SU-DHL-6 (cell line): Measurements from ENCODE around the gene GARIN1A.

ENCODE experiments used
- EZH2phosphoT487 ChIP-seq: fragments of 200-600 bp; sonication (generic), shearing (Covaris generic); conservative IDR thresholded peaks from 2 replicates; pipeline ENCODE4 v1.6.1; 2018; ENCODE audit warnings: mild to moderate bottlenecking, antibody characterized with exemption, low read length, moderate library complexity, mixed read lengths
- TF ChIP-seq, protein P1 (sequence below): fragments of 200-600 bp; sonication (generic); IDR thresholded peaks from one replicate; pipeline ENCODE4 v1.5.1; 2017; ENCODE audit warnings: antibody characterized with exemption, mild to moderate bottlenecking, low read length, moderate library complexity; ENCODE audit not compliant: insufficient read depth, poor library complexity, severe bottlenecking

DNA sequence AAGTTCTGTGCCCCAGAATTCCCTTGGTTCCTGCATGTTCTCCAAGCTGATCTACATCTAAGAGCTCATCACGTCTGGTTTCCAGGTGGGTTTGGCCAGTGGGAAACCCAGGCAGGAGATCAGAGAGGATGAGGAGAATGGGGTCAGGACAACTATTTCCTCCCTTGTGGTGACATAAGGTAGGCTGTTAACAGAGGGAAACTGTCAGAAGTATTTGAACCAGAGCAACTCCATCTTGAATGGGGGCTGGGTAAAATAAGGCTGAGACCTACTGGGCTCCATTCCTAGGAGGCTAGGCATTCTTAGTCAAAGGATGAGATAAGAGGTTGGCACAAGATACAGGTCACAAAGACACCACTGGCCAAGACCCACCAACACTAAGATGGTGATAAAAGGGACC is 19.1 kb downstream of the GARIN1A start:
- TF ChIP-seq, protein P1, sequence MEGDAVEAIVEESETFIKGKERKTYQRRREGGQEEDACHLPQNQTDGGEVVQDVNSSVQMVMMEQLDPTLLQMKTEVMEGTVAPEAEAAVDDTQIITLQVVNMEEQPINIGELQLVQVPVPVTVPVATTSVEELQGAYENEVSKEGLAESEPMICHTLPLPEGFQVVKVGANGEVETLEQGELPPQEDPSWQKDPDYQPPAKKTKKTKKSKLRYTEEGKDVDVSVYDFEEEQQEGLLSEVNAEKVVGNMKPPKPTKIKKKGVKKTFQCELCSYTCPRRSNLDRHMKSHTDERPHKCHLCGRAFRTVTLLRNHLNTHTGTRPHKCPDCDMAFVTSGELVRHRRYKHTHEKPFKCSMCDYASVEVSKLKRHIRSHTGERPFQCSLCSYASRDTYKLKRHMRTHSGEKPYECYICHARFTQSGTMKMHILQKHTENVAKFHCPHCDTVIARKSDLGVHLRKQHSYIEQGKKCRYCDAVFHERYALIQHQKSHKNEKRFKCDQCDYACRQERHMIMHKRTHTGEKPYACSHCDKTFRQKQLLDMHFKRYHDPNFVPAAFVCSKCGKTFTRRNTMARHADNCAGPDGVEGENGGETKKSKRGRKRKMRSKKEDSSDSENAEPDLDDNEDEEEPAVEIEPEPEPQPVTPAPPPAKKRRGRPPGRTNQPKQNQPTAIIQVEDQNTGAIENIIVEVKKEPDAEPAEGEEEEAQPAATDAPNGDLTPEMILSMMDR, result no peak
- no peak for TF ChIP-seq EZH2phosphoT487
